GM18526 (cell line): ENCODE measurements around the gene SIPA1.
A peak's percentile ranks its signal among the peaks of the same experiment; 100 is the strongest.

Source experiments
- POLR2A ChIP-seq: IDR thresholded peaks from 3 replicates; pipeline ENCODE4 v1.6.1; 2011; ENCODE audit not compliant: insufficient read length; ENCODE audit errors: extremely low read depth

SIPA1 gene

GRCh38 chr11:65599216-65599954 lies 38.5 kb upstream of the SIPA1 start:
- TF ChIP-seq POLR2A, result no peak

DNA sequence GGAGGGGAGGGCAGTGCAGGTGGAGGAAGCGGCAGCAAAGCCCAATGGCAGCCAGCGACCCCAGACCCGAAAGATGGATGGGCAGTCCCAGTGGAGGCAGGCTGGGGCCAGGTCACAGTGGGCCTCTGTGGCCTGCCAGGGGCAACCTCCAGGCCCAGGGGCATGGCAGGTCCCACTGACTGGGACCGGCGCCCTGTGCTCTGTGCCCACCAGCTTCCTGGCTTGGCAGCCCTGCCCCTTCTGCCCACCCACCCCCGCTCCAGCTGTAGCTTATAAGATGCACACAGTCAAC lies 38.0 kb upstream of the SIPA1 start:
- TF ChIP-seq POLR2A, result no peak

DNA sequence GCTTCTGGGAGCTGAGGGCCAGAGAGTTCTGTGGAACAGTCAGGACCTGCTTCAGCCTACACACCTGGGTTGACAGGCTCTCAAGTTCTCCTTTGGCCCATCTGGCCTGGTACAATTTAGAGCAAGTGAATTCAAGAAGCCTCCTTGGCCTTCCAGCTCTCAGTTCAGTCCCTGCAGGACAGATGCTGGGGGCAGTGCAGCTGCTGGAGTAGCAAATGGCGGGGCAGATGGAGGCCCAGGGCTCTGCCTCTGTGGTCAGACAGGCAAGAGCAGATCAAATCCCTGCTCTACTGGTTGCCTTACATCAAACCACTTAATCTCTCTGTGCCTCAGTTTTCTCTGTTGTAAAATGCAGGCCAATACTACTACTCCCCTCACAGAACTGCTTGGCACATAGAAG lies 33.6 kb upstream of the SIPA1 start:
- TF ChIP-seq POLR2A, result no peak

DNA sequence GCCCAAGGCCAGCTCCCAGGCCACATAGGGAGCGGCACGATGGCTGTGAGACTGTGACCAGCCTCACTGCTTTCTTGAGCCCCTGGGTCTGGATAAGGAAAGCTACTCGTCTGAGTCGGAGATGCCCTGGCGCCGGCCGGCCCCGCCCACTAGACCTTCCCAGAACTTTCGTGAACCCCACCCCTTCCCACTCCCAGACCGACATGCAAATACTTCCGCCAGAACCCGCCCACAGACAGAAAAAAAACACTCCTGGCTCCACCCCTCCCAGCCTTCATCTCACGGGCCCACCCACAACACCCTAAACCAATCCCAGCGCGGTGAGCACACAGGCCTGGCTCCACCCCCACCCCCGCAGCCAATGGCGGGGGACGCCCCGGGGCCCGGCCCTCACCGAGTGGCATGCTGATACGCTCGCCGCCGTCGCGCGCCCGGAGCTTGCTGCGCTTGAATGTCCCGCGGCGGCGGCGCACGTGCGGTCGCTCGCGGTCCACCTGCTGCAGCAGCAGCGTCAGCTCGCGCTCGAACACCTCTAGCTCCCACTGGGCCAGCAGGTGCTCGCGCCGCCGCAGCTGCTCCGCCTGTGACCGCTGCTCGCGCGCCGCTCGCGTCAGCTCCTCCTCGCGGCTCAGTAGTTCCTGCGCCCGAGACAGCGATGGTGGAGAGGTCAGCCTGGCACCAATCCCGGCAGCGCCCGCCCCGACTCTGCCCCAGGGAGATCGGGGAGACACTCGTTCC lies 30.9 kb upstream of the SIPA1 start:
- no peak for TF ChIP-seq POLR2A

- TF ChIP-seq POLR2A, result no peak
Observed at GRCh38 chr11:65607614-65608426, 30.1 kb upstream of the SIPA1 start.

DNA sequence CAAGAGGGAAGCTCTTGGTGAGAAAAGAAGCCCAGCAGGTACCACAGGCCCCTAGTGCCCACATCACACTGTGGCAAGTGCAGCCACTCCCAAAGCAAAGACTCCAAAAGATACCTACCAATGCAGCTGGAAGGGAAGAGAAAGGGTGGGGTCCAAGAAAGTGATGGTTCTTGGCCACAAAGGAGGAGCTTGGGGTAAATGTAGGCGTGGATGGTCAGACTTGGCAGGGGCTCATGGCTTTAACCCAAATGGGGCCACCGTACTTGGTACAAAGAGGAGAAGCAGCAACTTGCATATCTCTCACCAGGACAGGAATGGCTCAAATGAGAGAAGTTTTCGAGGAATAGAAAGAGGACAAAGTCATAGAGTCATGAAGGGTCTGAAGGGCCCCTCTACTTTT lies 28.7 kb upstream of the SIPA1 start:
- no peak for TF ChIP-seq POLR2A

DNA sequence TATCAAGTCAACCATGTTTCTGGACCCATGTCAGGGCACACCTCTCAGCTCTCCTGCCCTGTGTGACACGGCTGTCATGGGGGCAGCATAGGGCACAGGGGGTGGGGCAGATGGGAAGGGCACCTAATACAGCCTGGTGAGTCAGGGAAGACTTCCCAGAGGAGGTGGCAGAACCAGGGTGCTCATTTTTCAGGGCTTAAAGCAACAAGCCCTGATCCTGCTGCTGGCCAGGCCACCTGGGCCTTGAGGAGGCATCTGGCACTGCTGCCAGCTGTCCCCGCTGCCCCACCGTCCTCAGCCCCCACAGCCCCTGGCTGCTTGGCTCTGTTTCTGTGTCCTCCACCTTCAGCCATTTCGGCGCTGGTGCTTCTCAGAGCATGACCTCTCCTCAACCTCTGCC lies 28.2 kb upstream of the SIPA1 start:
- no peak for TF ChIP-seq POLR2A

GRCh38 chr11:65610404-65610803 lies 27.5 kb upstream of the SIPA1 start:
- no peak for TF ChIP-seq POLR2A

DNA sequence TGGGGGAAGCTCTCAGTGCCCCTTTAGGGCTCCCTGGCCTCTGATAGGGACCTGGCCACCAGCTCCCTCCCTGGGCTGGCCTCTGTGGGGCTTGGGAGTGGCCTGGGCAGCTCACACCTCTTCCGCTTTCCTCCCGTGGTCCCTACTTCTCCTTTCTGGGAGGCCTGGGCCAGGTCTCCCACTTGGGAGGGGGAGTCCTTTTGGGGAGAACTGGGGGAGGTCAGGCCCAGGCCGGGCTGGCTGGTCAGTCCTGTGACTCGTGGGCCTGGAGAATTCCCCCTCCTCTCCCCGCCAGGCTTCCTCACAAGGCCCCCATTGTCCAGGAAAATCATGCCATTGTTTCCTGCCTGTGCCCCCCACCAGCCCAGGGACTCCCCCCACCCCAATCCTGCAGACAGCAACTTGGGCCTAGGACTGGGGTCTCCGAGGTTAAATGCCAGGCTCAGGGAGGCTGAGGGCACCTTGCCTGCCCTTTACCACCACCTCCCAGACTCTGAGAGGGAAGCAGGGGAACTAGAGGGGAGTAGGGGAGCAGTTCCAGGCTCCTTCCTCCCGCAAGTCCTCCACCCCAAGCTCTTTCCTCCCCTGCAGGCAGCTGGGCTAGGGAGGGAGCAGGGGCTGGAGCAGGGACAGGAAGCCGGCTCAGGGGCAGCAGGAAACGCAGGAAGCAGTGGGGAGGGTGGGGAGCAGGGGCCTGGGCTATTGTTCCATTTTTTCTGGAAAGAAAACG lies 26.7 kb upstream of the SIPA1 start:
- no peak for TF ChIP-seq POLR2A

DNA sequence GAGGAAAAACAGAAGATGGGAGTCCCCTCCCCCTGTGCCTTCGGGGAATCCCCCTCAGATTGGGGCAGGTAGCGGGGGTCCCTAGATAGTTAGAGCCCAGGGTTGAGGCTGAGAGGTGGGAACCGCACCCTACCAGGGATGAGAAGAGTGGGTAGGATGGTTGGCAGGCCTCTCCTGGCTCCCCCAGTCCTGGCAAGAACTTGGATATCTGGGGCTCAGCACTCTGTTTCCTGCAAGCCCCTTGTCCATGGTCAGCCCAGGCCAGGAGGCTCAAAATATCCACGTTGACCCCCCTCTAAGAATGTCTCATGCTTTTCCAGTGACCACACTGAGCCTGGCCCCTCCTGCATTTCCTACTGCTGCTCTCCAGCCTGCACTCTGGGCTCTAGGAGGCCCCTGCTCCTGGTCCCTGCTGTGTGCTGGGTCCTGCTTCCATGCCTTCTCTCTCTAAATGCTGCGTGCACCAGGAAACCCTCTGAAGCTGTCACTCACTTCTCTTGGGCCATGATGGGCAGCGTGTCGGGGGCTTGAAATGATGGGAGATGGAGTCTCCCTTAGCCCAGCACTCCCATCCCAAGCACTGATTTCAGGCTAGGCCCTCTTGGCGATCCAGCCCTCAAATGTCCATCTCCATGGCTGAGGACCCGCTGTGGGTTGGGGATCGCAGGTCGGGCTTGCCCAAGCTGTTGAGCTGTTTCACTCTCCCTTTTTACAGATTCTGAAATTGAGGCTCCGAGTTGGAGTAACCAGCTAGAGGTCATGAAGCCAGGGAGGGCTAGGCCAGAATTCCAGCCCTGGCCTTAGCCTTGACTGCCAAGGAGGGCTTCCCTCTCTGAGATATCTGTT lies 25.9 kb upstream of the SIPA1 start:
- TF ChIP-seq POLR2A, result no peak

GRCh38 chr11:65612691-65613090 lies 25.2 kb upstream of the SIPA1 start:
- TF ChIP-seq POLR2A, result no peak

- no peak for TF ChIP-seq POLR2A
Observed at GRCh38 chr11:65613091-65613928, 24.6 kb upstream of the SIPA1 start.

GRCh38 chr11:65615229-65615949 lies 22.5 kb upstream of the SIPA1 start, which contains the start of gene PCNX3:
PCNX3 (plus strand) TSS chr11:65615776; CDS start chr11:65616312, 536 bp downstream.
- TF ChIP-seq POLR2A, result peak; percentile 56

GRCh38 chr11:65615950-65616574 lies 21.8 kb upstream of the SIPA1 start:
- no peak for TF ChIP-seq POLR2A
